Pancreas (tissue), 10 donors: ENCODE data around the gene ARID3B. TPM values are rescaled to one million over a fixed set of nuclear protein-coding genes. Genes with fewer than 3 reads are reported as not detected.

ENCODE experiments used
- ATAC-seq, 4 donors: fragments of 200-7000 bp; cut with Tn5 transposase; one replicate each; pipeline versions ENCODE4 v1.8.0 to v1.9.1; 2020; ENCODE audit warnings: mild to moderate bottlenecking in 4 of 4, moderate library complexity in 4 of 4
- DNase-seq, 6 donors: peaks; one replicate each; pipeline ENCODE4 v3.0.0-alpha.2; 2020
- FAIRE-seq: peaks from 2 replicates; lab custom pipeline; 2012; peaks lifted over from hg19 to GRCh38; lab: Jason Lieb, UNC
- H3K27ac ChIP-seq, 4 donors: fragments of 200-600 bp; sonication (generic); 1 replicate in 3 of 4; 2 replicates in 1 of 4; pipeline versions ENCODE4 v1.5.0 to v1.8.0; 2020
- H3K27me3 ChIP-seq, 4 donors: fragments of 200-600 bp; one replicate each; pipeline ENCODE4 v1.8.0; 2021
- H3K36me3 ChIP-seq, 3 donors: fragments of 200-600 bp; sonication (generic) in 1 of 3; one replicate each; pipeline versions ENCODE4 v1.5.0 to v1.8.0; 2020 to 2021
- H3K4me1 ChIP-seq, 3 donors: fragments of 200-600 bp; one replicate each; pipeline ENCODE4 v1.8.0; 2021
- H3K4me3 ChIP-seq, 4 donors: fragments of 200-600 bp; sonication (generic) in 2 of 4; one replicate each; pipeline versions ENCODE4 v1.5.0 to v1.8.0; 2020 to 2021
- H3K9me3 ChIP-seq, 4 donors: fragments of 200-600 bp; one replicate each; pipeline ENCODE4 v1.8.0; 2021
- CTCF ChIP-seq, 4 donors: fragments of 200-600 bp; sonication (generic) in 3 of 4; IDR thresholded peaks; one replicate each; pipeline versions ENCODE4 v1.5.0 to v1.8.0; 2021; ENCODE audit warnings: antibody characterized with exemption in 4 of 4
- WGBS, 2 donors: extraction: QIAGEN DNeasy Blood & Tissue Kit; methylation state at CpG; one replicate each; pipeline ENCODE4 v1.1.7; 2013; 5-methylcytosine and 5-hydroxymethylcytosine counted together
- intact Hi-C, 3 donors: fragments of 100-400 bp; cut with DNase I; formaldehyde crosslinking; loops; one replicate each; pipeline versions ENCODE4 v1.11.1 to v1.14.2; 2022
- polyA plus RNA-seq, 2 donors: library from polyadenylated mRNA; stranded (reverse); fragments of 200-250 nt; gene quantifications; one replicate each; pipeline ENCODE4 v1.2.3, GENCODE V29; 2013
- total RNA-seq, 6 donors: library from RNA; stranded (reverse); fragmentation: NEBNext Ultra II Directional in 4 of 6; extraction: Animal tissue kit (Norgen Biotek cat#: 25700) in 4 of 6; gene quantifications; one replicate each; pipeline versions ENCODE4 v1.2.1 to v1.2.4, GENCODE V29; 2021 to 2023
- donor health status: healthy with polysubstance abuse.
- donor health status: DM: no; HTN: no; CAD: no; lungs with moderate emphysema.
- donor health status: DM: no; HTN: no; CAD: no.
- donor health status: control.
- donor health status: control.
- donor health status: Bipolar disorder and iron deficiency.
- donor health status: DM: yes; HTN: yes; CAD: no.
- donor health status: DM: no; HTN: no; CAD: no.
- donor health status: DM: no; HTN: no; CAD: no.
- donor health status: DM: yes; HTN: yes; CAD: no.

Gene ARID3B
- total and polyA plus RNA-seq, 8 donors: 2.9 to 4.8 (median 3.8) TPM

- 0% methylated on average over 26 of the region's 26 CpGs for WGBS, 2 donors
- peak; percentile 98 to 99 (median 99) for ATAC-seq
- Histone ChIP-seq H3K27ac (peak overlapping the region; percentile 24 to 74 (median 59)), H3K4me3 (peak overlapping the region; percentile 48 to 60 (median 53)), H3K4me1 (peaks cover 0 to 8% (median 4%) of the 10 kb centered on the region in 3 donors), H3K36me3 (no peaks in the 10 kb centered on the region), H3K9me3 (no peaks in the 10 kb centered on the region), H3K27me3 (no peaks in the 10 kb centered on the region)
- peak; percentile 95 to 98 (median 96) for DNase-seq
- no peak for FAIRE-seq
- no peak for TF ChIP-seq CTCF (IDR thresholded peaks at IDR 0.05)
- intact Hi-C loops: no loop called here
Measured at GRCh38 chr15:74598126-74598842, 57.3 kb downstream of the ARID3B start.

GRCh38 chr15:74599156-74599555 is 58.1 kb downstream of the ARID3B start:
- TF ChIP-seq CTCF (IDR thresholded peaks at IDR 0.05): no peak
- intact Hi-C loops: no loop called here
- Histone ChIP-seq H3K4me1 (peaks cover 0 to 8% (median 4%) of the 10 kb centered on the region in 3 donors), H3K36me3 (no peaks in the 10 kb centered on the region), H3K27me3 (no peaks in the 10 kb centered on the region), H3K27ac (peak overlapping the region in 1 of 4 donors; percentile 51), H3K9me3 (no peaks in the 10 kb centered on the region), H3K4me3 (peak overlapping the region; percentile 48 to 60 (median 53))
- WGBS, 2 donors: 63 to 65% methylated on average over 15 of the region's 15 CpGs
- DNase-seq (peak in 3 of 6 donors; percentile 11 to 59 (median 46)), FAIRE-seq (no peak), ATAC-seq (no peak)

- FAIRE-seq (no peak), DNase-seq (peak in 2 of 6 donors; percentile 17 to 47), ATAC-seq (no peak)
- Histone ChIP-seq H3K4me1 (peaks cover 0 to 8% (median 4%) of the 10 kb centered on the region in 3 donors), H3K36me3 (no peaks in the 10 kb centered on the region), H3K27ac (no peak overlapping the region), H3K27me3 (no peaks in the 10 kb centered on the region), H3K9me3 (no peaks in the 10 kb centered on the region), H3K4me3 (no peak overlapping the region)
- no peak for TF ChIP-seq CTCF (IDR thresholded peaks at IDR 0.05)
- 92 to 95% methylated on average over 13 of the region's 13 CpGs for WGBS, 2 donors
- intact Hi-C loops: no loop called here
Measured at GRCh38 chr15:74603026-74603788, 62.2 kb downstream of the ARID3B start.

- Histone ChIP-seq H3K36me3 (no peaks in the 10 kb centered on the region), H3K9me3 (no peaks in the 10 kb centered on the region), H3K4me1 (peaks cover 0 to 6% (median 4%) of the 10 kb centered on the region in 3 donors), H3K27ac (no peak overlapping the region), H3K4me3 (no peak overlapping the region), H3K27me3 (no peaks in the 10 kb centered on the region)
- FAIRE-seq: no peak
- ATAC-seq: no peak
- TF ChIP-seq CTCF (IDR thresholded peaks at IDR 0.05): no peak
- intact Hi-C loops: no loop called here
- DNase-seq: peak in 2 of 6 donors; percentile 11 to 65
- 83 to 88% methylated on average over 11 of the region's 11 CpGs for WGBS, 2 donors
Measured at GRCh38 chr15:74603789-74604705, 63.0 kb downstream of the ARID3B start.
